VCaP (cell line): Measurements from ENCODE around the gene SLC9A6.
A peak's percentile ranks its signal among the peaks of the same experiment; 100 is the strongest.

Experiments used
- H3K27ac ChIP-seq: fragments of 450-650 bp; 2 replicates; pipeline ENCODE4 v1.5.1; 2017
- TF ChIP-seq, protein P1 (sequence below): fragments of 450-650 bp; conservative IDR thresholded peaks from 2 replicates; pipeline ENCODE4 v1.5.1; 2017; ENCODE audit warnings: mild to moderate bottlenecking, moderate library complexity

SLC9A6 gene

GRCh38 chrX:135985157-135985972 is at the start of gene SLC9A6:
SLC9A6 (plus strand) TSS chrX:135985435; CDS start chrX:135985659, 224 bp downstream.
- peak within 1 kb of the TSS; percentile 64 for H3K27ac ChIP-seq

GRCh38 chrX:135944486-135944885 is 40.7 kb upstream of the SLC9A6 start:
- H3K27ac ChIP-seq: no peak overlapping the region
- TF ChIP-seq, protein P1, sequence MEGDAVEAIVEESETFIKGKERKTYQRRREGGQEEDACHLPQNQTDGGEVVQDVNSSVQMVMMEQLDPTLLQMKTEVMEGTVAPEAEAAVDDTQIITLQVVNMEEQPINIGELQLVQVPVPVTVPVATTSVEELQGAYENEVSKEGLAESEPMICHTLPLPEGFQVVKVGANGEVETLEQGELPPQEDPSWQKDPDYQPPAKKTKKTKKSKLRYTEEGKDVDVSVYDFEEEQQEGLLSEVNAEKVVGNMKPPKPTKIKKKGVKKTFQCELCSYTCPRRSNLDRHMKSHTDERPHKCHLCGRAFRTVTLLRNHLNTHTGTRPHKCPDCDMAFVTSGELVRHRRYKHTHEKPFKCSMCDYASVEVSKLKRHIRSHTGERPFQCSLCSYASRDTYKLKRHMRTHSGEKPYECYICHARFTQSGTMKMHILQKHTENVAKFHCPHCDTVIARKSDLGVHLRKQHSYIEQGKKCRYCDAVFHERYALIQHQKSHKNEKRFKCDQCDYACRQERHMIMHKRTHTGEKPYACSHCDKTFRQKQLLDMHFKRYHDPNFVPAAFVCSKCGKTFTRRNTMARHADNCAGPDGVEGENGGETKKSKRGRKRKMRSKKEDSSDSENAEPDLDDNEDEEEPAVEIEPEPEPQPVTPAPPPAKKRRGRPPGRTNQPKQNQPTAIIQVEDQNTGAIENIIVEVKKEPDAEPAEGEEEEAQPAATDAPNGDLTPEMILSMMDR: no peak

More at GRCh38 chrX:135985157-135985972, at the start of gene SLC9A6:
- TF ChIP-seq, protein P1: no peak

DNA sequence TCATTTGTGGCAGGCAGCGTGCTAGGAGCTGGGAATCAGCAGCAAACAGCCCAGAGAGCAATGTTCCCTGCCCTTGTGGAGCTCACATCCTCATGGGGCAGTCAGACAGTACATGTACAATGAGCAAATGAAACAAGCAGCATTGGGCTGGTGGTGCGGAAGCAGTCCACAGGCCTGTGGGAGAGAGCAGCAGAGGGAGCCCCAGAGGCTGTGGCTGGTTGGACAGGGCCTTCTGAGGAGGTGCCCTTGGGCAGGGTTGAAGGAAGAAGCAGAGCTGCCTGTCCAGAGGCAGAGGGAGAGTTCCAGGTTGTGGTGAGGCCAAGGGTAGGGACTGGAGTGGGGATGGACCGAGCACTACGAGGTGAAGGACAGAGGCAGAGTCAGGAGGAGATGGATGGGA is 33.9 kb upstream of the SLC9A6 start:
- TF ChIP-seq, protein P1: no peak
- H3K27ac ChIP-seq: no peak overlapping the region

- TF ChIP-seq, protein P1: peak; percentile 16; the same call in 1 of the 2 replicates
- H3K27ac ChIP-seq: peak overlapping the region; percentile 76
Measured at GRCh38 chrX:135973025-135973547, 12.1 kb upstream of the SLC9A6 start.

DNA sequence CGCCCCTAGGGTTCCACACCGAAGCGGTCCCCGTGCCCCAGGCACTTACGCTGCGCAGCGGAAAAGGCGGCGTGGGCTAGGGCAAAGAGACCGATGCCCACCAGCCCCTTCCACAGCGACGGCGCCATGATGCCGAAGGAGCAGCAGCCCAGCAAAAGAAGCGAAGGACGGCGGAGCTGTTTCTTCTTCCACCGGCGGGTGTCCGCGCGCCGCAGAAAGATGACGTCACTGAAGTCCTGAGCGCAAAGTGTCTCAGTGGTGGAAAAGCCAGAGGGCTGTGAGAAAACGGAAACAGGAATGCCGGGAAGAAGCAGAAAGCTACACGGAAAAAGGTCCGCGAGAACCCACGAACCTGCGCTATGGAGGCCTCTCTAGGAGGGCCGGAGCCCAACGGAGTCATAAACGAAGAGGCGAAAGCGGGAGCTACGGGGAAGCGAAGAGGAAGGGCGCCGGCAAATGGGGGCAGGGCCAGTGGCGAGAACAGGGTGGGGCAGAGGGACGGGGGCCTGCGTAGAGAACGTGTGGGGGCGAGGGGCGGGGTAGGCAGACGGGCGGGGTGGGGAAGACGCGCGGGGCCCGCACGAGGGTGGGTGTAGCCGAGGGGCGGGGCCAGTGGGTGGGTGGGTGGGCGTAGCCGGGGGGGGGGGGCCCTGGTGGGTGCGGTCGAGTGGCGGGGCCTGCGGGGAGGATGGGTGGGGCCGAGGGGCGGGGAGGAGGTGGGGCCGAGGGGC is 11.5 kb upstream of the SLC9A6 start, which contains the start of gene MMGT1:
Gene MMGT1 (minus strand): TSS at position 441 of the 731 bp plus-strand sequence. CDS start 313 bp downstream, at position 128.
- TF ChIP-seq, protein P1: no peak

GRCh38 chrX:135974279-135974856 is 10.9 kb upstream of the SLC9A6 start:
- H3K27ac ChIP-seq: no peak overlapping the region
- TF ChIP-seq, protein P1: no peak

More for the DNA sequence above, 11.5 kb upstream of the SLC9A6 start, which contains the start of gene MMGT1:
- H3K27ac ChIP-seq: peak within 1 kb of the TSS; percentile 76

DNA sequence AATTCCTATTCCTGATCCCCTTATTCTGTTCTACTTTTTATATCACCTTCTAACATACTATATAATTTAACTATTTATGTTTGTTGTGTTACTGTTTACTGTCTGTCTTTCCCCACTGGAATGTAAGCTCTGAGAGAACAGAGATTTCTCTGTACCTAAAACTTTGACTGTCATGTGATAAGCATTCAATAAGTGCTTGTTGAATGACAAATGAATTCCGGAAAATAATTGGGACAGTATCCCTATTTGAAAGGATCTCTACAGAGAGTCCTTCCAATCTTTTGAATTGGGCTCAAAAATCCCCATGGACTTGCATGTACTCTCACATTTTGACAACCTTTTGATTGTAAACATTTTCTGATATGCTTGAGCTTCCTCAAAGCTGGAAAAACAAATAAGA is 9.8 kb upstream of the SLC9A6 start:
- TF ChIP-seq, protein P1: no peak
- H3K27ac ChIP-seq: no peak overlapping the region
